ENCODE measurements around the gene C1QB. TPM values are rescaled to one million over a fixed set of nuclear protein-coding genes. Genes with fewer than 3 reads are reported as not detected.

The C1QB gene
- total RNA-seq, 4 donors from 2014 or later: 252 to 592 (median 411) TPM

DNA sequence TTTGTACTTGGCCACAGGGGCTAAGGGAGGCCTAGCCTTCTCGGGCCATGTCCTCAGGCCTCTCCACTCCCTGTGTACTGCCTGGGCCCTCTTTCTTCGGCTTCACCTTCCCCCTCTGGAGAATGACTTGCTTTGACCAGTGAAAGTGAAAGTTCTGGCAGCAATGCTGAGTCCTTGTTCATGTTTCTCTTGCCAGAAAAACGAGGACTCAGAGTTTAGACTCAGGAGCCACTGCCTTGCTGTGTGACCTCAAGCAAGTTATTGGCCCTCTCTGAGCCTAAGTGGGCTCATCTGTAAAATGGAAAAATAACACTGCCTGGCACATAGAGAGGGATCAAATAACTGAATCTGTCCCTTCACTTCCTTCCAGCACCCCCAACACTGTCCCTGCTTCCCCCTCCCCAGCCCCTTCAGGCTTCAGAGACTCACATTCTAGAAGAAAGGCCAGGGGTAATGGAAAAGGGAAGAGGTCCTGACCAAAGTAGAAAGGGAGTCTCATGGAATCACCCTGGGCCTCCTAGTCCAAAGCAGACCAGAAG, 15.1 kb upstream of the C1QB start:
- Histone ChIP-seq H3K4me1 (peaks cover 0 to 7% (median 2%) of the 10 kb centered on the region in 4 donors), H3K9me3 (no peaks in the 10 kb centered on the region), H3K4me3 (peak overlapping the region in 1 of 4 donors; percentile 41), H3K36me3 (no peaks in the 10 kb centered on the region), H3K27me3 (peaks cover 0 to 33% of the 10 kb centered on the region in 2 donors), H3K27ac (no peak overlapping the region)
- TF ChIP-seq EP300 (IDR thresholded peaks at IDR 0.05) (no peak), POLR2A (IDR thresholded peaks at IDR 0.05) (no peak)
- TF ChIP-seq, protein P1, sequence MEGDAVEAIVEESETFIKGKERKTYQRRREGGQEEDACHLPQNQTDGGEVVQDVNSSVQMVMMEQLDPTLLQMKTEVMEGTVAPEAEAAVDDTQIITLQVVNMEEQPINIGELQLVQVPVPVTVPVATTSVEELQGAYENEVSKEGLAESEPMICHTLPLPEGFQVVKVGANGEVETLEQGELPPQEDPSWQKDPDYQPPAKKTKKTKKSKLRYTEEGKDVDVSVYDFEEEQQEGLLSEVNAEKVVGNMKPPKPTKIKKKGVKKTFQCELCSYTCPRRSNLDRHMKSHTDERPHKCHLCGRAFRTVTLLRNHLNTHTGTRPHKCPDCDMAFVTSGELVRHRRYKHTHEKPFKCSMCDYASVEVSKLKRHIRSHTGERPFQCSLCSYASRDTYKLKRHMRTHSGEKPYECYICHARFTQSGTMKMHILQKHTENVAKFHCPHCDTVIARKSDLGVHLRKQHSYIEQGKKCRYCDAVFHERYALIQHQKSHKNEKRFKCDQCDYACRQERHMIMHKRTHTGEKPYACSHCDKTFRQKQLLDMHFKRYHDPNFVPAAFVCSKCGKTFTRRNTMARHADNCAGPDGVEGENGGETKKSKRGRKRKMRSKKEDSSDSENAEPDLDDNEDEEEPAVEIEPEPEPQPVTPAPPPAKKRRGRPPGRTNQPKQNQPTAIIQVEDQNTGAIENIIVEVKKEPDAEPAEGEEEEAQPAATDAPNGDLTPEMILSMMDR (IDR thresholded peaks at IDR 0.05): no peak
- 61 to 66% methylated on average over 3 of the region's 3 CpGs for WGBS, 2 donors
- no peak for DNase-seq (ENCODE audit: low spot score in 2 of 2)

DNA sequence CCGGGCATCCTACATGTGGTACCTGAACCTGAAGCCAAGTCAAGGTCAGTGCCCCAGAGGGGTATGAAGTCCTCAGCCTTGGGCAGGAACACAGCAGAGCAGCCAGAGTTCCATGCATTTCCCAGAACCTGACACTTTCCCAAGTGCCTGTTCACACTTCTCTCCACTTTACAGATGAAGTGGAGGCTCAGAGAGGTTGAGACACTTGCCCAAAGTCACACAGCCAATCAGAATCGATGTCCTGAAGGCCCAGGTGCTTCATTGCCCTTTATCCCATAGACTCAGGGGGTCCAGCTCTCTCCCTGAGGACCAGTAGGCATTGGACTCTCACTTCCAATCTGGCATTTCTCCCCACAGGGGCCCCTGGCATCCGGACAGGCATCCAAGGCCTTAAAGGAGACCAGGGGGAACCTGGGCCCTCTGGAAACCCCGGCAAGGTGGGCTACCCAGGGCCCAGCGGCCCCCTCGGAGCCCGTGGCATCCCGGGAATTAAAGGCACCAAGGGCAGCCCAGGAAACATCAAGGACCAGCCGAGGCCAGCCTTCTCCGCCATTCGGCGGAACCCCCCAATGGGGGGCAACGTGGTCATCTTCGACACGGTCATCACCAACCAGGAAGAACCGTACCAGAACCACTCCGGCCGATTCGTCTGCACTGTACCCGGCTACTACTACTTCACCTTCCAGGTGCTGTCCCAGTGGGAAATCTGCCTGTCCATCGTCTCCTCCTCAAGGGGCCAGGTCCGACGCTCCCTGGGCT, 14.4 kb upstream of the C1QB start:
- peaks cover 0 to 7% (median 2%) of the 10 kb centered on the region in 4 donors for H3K4me1 ChIP-seq
- DNase-seq (ENCODE audit: low spot score in 2 of 2): no peak
- 76% methylated on average over 22 to 23 of the region's 23 CpGs for WGBS, 2 donors
- peak overlapping the region in 1 of 4 donors; percentile 41 for H3K4me3 ChIP-seq
- no peaks in the 10 kb centered on the region for H3K9me3 ChIP-seq
- no peaks in the 10 kb centered on the region for H3K36me3 ChIP-seq
- H3K27ac ChIP-seq: no peak overlapping the region
- no peak for TF ChIP-seq EP300 (IDR thresholded peaks at IDR 0.05)
- TF ChIP-seq POLR2A (IDR thresholded peaks at IDR 0.05): no peak
- TF ChIP-seq, protein P1 (IDR thresholded peaks at IDR 0.05): no peak
- H3K27me3 ChIP-seq: peaks cover 0 to 28% of the 10 kb centered on the region in 2 donors

- Histone ChIP-seq H3K4me1 (peaks cover 0 to 7% (median 2%) of the 10 kb centered on the region in 4 donors), H3K27me3 (peaks cover 0 to 28% of the 10 kb centered on the region in 2 donors), H3K27ac (no peak overlapping the region), H3K36me3 (no peaks in the 10 kb centered on the region), H3K4me3 (peak overlapping the region in 1 of 4 donors; percentile 41), H3K9me3 (no peaks in the 10 kb centered on the region)
- no peak for DNase-seq (ENCODE audit: low spot score in 2 of 2)
- TF ChIP-seq, protein P1 (IDR thresholded peaks at IDR 0.05): no peak
- TF ChIP-seq POLR2A (IDR thresholded peaks at IDR 0.05) (no peak), EP300 (IDR thresholded peaks at IDR 0.05) (no peak)
- WGBS, 2 donors: 19 to 23% methylated on average over 8 of the region's 8 CpGs
These were observed 13.8 kb upstream of the C1QB start for GRCh38 chr1:22639286-22639685.

- H3K4me3 ChIP-seq: no peak overlapping the region
- no peak for DNase-seq (ENCODE audit: low spot score in 2 of 2)
- no peaks in the 10 kb centered on the region for H3K36me3 ChIP-seq
- 47 to 52% methylated on average over 8 of the region's 8 CpGs for WGBS, 2 donors
- no peaks in the 10 kb centered on the region for H3K9me3 ChIP-seq
- peaks cover 0 to 23% of the 10 kb centered on the region in 2 donors for H3K27me3 ChIP-seq
- peaks cover 0 to 7% (median 2%) of the 10 kb centered on the region in 4 donors for H3K4me1 ChIP-seq
- H3K27ac ChIP-seq: no peak overlapping the region
- no peak for TF ChIP-seq EP300 (IDR thresholded peaks at IDR 0.05)
- TF ChIP-seq, protein P1 (IDR thresholded peaks at IDR 0.05): no peak
- no peak for TF ChIP-seq POLR2A (IDR thresholded peaks at IDR 0.05)
These were observed 11.8 kb upstream of the C1QB start for GRCh38 chr1:22641247-22641646.
